Lung (tissue), 12 donors: ENCODE data around the gene VPS37D. TPM values are rescaled to one million over a fixed set of nuclear protein-coding genes. Genes with fewer than 3 reads are reported as not detected.

ENCODE experiments used
- ATAC-seq: fragments of 200-7000 bp; cut with Tn5 transposase; one replicate; pipeline ENCODE4 v1.9.1; 2020; ENCODE audit warnings: moderate number of reproducible peaks; ENCODE audit not compliant: insufficient read depth, low FRiP score
- DNase-seq, 3 donors: peaks; one replicate each; pipeline ENCODE4 v3.0.0-alpha.2; 2013 to 2017
- H3K27ac ChIP-seq, 2 donors: one replicate each; pipeline ENCODE4 v1.5.1; 2013; ENCODE audit warnings: mild to moderate bottlenecking in 2 of 2, moderate library complexity in 2 of 2, control low read depth in 1 of 2, inconsistent platforms in 1 of 2, low read depth in 1 of 2, low read length in 1 of 2
- H3K27me3 ChIP-seq, 3 donors: one replicate each; pipeline ENCODE4 v1.5.1; 2013; ENCODE audit warnings: low read length in 2 of 3; ENCODE audit not compliant: control insufficient read depth in 3 of 3, insufficient read depth in 3 of 3
- H3K36me3 ChIP-seq, 4 donors: one replicate each; pipeline ENCODE4 v1.5.1; 2013; ENCODE audit warnings: low read length in 4 of 4, mild to moderate bottlenecking in 1 of 4, moderate library complexity in 1 of 4; ENCODE audit not compliant: control insufficient read depth in 4 of 4, insufficient read depth in 4 of 4
- H3K4me1 ChIP-seq, 5 donors: one replicate each; pipeline ENCODE4 v1.5.1; 2013; ENCODE audit warnings: low read length in 5 of 5, mild to moderate bottlenecking in 2 of 5, moderate library complexity in 1 of 5; ENCODE audit not compliant: control insufficient read depth in 5 of 5, insufficient read depth in 5 of 5
- H3K4me3 ChIP-seq: one replicate; pipeline ENCODE4 v1.5.1; 2013; ENCODE audit warnings: mild to moderate bottlenecking, control low read depth, moderate library complexity
- H3K9ac ChIP-seq, 2 donors: one replicate each; pipeline ENCODE4 v1.5.1; 2013; ENCODE audit warnings: low read length in 2 of 2, control low read depth in 1 of 2; ENCODE audit not compliant: insufficient read depth in 1 of 2
- H3K9me3 ChIP-seq, 4 donors: one replicate each; pipeline ENCODE4 v1.5.1; 2013; ENCODE audit warnings: low read length in 3 of 4, mild to moderate bottlenecking in 1 of 4, moderate library complexity in 1 of 4; ENCODE audit not compliant: control insufficient read depth in 4 of 4, insufficient read depth in 3 of 4
- WGBS, 2 donors: extraction: QIAGEN DNeasy Blood & Tissue Kit; methylation state at CpG; one replicate each; pipeline ENCODE4 v1.1.7; 2013; 5-methylcytosine and 5-hydroxymethylcytosine counted together
- polyA plus RNA-seq, 2 donors: library from polyadenylated mRNA; stranded (reverse); fragments of 200-250 nt; gene quantifications; one replicate each; pipeline ENCODE4 v1.2.1, GENCODE V29; 2013
- total RNA-seq, 2 donors: library from RNA; depleted of rRNA in 1 of 2; stranded (reverse); fragments of >200 nt in 1 of 2; gene quantifications; one replicate each; pipeline ENCODE4 v1.2.1, GENCODE V29; 2014 to 2021
- TF ChIP-seq, protein P1 (sequence below): IDR thresholded peaks from 2 replicates; pipeline ENCODE4 v1.5.1; 2012; ENCODE audit warnings: mild to moderate bottlenecking; ENCODE audit errors: control extremely low read depth, extremely low read depth
- donor health status: control.
- donor health status: control.
- donor health status: Bipolar disorder and iron deficiency.
- donor health status: healthy.
- donor health status: DM: yes; HTN: yes; CAD: no.

The VPS37D gene
- total and polyA plus RNA-seq, 4 donors = 0.66 to 5.5 (median 1.3) TPM

DNA sequence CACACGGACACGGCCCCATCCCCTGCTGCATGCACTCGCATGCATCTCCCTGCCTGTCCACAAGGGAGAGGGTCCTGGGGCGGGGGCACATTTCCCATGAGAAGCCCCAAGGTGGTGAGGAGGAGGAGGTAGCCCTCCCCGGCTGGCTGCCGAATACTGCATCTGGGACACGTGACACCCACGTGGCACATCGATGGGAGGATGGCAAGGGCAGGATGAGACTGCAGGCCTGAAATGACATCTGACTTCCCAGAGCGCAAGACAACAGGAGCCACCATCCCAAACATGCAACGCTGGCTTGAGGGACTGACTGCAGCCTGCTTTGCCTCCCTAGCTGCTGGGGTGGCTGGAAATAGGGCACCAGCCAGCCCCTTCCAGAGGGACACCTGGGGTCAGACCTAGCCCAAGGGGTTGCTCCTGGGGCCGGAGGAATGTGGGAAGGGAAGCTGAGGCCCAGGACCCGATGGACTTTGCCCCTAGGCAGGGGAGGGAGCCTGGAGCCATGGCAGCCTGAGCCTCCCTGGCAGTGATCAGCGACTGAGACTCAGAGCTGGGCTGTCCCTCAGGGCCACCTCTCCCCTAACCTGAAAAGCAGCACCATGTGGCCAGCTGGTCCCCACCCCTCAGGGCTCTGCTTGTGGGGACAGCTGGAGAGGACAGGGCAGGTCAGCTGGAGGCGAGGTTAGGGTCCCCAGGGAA, 31.9 kb downstream of the VPS37D start:
- no peak for ATAC-seq
- no peak overlapping the region for H3K4me3 ChIP-seq
- H3K4me1 ChIP-seq = peaks cover 0 to 8% (median 0%) of the 10 kb centered on the region in 5 donors
- no peaks in the 10 kb centered on the region for H3K27me3 ChIP-seq
- WGBS, 2 donors = 87% methylated on average over 15 of the region's 15 CpGs
- no peak overlapping the region for H3K27ac ChIP-seq
- H3K36me3 ChIP-seq = peaks cover 0 to 37% (median 14%) of the 10 kb centered on the region in 4 donors
- TF ChIP-seq, protein P1, sequence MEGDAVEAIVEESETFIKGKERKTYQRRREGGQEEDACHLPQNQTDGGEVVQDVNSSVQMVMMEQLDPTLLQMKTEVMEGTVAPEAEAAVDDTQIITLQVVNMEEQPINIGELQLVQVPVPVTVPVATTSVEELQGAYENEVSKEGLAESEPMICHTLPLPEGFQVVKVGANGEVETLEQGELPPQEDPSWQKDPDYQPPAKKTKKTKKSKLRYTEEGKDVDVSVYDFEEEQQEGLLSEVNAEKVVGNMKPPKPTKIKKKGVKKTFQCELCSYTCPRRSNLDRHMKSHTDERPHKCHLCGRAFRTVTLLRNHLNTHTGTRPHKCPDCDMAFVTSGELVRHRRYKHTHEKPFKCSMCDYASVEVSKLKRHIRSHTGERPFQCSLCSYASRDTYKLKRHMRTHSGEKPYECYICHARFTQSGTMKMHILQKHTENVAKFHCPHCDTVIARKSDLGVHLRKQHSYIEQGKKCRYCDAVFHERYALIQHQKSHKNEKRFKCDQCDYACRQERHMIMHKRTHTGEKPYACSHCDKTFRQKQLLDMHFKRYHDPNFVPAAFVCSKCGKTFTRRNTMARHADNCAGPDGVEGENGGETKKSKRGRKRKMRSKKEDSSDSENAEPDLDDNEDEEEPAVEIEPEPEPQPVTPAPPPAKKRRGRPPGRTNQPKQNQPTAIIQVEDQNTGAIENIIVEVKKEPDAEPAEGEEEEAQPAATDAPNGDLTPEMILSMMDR = no peak
- no peaks in the 10 kb centered on the region for H3K9me3 ChIP-seq
- no peak for DNase-seq
- no peak overlapping the region for H3K9ac ChIP-seq

DNA sequence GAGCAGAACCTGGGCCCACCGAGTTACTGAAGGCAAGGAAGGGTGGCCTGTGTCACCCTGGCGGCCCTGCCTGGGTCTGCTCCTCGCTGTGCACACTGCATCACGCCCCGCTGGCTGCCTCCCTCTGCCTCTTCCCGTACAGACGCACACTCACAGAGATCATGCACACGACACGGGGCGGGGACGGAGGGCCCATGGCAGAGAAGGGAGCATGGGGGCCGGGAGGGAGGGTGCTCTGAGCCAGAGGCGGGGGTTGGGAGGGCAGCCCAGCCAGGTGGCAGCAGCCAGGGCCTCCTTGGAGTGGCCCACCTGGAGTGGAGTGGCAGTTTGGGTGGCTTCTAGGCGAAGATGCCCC, 32.4 kb downstream of the VPS37D start:
- WGBS, 2 donors = 90 to 92% methylated on average over 14 of the region's 14 CpGs
- TF ChIP-seq, protein P1 = no peak
- no peak for ATAC-seq

DNA sequence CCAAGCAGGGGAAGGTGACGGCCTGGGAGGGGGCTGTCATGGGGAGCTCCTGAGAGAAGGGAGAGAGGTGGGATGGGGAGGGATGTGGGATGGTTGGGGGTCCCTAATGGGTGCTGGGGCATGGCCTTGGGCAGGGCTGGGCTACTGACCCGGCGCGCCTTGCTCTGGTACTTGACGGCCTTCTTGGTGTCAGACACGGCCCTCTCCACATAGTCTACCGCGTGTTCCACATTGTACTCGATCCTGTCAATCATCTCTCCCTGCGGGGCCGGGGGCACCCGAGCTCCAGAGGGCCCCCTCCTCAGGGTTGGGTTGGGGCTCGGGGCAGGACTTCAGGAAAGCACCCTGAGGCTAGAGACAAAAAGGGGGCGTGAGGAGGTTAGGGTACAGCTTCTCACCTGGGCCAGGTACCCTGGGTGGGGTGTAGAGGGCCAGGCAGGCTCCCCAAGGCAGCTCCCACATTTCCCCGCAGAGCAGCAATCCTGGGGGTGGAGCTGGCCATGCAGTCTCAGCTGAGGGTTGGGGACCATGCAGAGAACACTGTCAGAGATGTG, 33.0 kb downstream of the VPS37D start:
- no peak for DNase-seq
- H3K27ac ChIP-seq = no peak overlapping the region
- H3K9me3 ChIP-seq = no peaks in the 10 kb centered on the region
- no peak for ATAC-seq
- H3K4me3 ChIP-seq = no peak overlapping the region
- TF ChIP-seq, protein P1 = no peak
- 81 to 83% methylated on average over 15 of the region's 15 CpGs for WGBS, 2 donors
- H3K4me1 ChIP-seq = peaks cover 0 to 11% (median 0%) of the 10 kb centered on the region in 5 donors
- H3K36me3 ChIP-seq = peaks cover 0 to 32% (median 11%) of the 10 kb centered on the region in 4 donors
- no peaks in the 10 kb centered on the region for H3K27me3 ChIP-seq
- no peak overlapping the region for H3K9ac ChIP-seq

More for the DNA sequence above, 32.4 kb downstream of the VPS37D start:
- Histone ChIP-seq H3K9ac (no peak overlapping the region), H3K4me1 (peaks cover 0 to 11% (median 0%) of the 10 kb centered on the region in 5 donors), H3K27ac (no peak overlapping the region), H3K4me3 (no peak overlapping the region), H3K36me3 (peaks cover 0 to 34% (median 11%) of the 10 kb centered on the region in 4 donors), H3K9me3 (no peaks in the 10 kb centered on the region), H3K27me3 (no peaks in the 10 kb centered on the region)
- no peak for DNase-seq
